ENCODE results near the gene MLIP.

MLIP gene

DNA sequence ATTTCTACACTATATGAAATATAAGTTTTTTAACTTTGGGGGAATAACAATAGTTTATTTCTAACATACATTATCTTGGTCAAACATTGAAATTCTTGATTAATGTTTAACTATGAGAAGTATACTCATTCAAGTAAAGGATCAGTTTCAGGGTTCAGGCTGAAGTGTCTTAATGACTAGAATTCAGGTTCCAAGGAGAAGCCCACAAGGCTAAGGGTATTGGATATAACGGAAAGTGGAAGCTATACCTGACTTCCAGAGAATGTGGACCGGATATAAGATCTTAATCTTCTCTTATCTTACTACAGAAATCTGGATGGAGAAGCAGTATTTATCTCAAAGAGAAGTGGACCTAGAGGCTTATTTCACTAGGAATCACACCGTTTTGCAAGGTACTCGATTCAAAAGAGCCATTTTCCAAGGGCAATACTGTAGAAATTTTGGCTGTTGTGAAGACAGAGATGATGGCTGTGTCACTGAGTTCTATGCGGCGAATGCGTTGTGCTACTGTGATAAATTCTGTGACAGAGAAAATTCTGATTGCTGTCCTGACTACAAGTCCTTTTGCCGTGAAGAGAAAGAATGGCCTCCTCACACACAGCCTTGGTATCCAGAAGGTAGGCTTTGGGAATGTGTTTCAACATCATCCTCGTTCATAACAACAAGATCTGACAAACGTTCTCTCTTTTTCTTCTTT, 197.2 kb downstream of the MLIP start, which contains the start of gene TINAG:
Gene TINAG, plus strand, starts transcription at position 153 of the 697 bp plus-strand sequence. Its CDS starts 110 bp downstream, at position 263.
- TF ChIP-seq, protein P1, sequence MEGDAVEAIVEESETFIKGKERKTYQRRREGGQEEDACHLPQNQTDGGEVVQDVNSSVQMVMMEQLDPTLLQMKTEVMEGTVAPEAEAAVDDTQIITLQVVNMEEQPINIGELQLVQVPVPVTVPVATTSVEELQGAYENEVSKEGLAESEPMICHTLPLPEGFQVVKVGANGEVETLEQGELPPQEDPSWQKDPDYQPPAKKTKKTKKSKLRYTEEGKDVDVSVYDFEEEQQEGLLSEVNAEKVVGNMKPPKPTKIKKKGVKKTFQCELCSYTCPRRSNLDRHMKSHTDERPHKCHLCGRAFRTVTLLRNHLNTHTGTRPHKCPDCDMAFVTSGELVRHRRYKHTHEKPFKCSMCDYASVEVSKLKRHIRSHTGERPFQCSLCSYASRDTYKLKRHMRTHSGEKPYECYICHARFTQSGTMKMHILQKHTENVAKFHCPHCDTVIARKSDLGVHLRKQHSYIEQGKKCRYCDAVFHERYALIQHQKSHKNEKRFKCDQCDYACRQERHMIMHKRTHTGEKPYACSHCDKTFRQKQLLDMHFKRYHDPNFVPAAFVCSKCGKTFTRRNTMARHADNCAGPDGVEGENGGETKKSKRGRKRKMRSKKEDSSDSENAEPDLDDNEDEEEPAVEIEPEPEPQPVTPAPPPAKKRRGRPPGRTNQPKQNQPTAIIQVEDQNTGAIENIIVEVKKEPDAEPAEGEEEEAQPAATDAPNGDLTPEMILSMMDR (IDR thresholded peaks at IDR 0.05; ENCODE audit: control insufficient read depth, extremely low read depth, insufficient read depth): no peak
- DNase-seq (ENCODE audit: low read depth): no peak
- H3K4me3 ChIP-seq (ENCODE audit: low read depth, low read length): no peak within 1 kb of the TSS

DNA sequence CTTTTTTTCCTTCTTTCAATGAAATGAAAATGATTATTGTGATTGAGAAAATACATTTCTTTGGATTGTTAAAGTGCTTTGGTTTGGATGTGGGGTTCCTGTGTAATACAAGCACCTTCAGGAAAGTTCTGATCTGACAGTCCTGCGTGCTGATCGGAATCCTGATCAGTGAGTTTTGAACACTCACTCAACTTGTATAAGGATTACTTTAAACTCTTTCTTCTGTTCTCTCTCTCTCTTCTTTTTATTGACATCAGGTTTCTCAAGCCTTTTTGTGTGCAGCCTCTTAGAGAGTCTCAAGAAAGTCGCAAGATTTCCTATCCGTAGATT, 197.7 kb downstream of the MLIP start:
- H3K4me3 ChIP-seq (ENCODE audit: low read depth, low read length): no peak overlapping the region
- TF ChIP-seq, protein P1 (IDR thresholded peaks at IDR 0.05; ENCODE audit: control insufficient read depth, extremely low read depth, insufficient read depth): no peak
- no peak for DNase-seq (ENCODE audit: low read depth)

DNA sequence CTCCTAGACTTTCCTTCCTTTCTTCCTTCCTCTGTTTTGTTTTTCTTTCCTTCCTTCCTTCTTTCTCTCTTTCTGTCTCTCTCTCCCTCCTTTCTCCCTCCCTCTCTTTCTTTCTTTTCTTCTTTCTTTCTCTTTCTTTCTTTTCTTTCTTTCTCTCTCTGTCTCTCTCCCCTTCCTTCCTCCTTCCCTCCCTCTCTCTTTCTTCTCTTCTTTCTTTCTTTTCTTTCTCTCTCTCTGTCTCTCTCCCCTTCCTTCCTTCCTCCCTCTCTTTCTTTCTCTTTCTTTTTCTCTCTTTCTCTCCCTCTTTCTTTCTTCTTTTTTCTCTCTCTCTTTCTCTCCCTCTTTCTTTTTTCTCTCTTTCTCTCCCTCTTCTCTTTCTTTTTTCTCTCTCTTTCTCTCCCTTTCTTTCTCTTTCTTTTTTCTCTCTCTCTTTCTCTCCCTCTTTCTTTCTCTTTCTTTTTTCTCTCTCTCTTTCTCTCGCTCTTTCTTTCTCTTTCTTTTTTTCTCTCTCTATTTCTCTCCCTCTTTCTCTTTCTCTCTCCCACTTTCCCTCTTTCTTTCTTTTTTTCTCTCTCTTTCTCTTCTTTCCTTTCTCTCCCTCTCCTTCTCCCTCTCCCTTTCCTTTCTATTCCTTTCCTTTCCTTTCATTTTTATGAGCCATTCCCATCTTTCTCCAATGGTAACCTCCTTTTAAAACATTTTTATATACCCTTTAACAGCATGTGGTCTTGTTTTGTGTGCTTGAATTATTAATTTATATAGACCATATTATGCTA, 199.3 kb downstream of the MLIP start:
- TF ChIP-seq, protein P1 (IDR thresholded peaks at IDR 0.05; ENCODE audit: control insufficient read depth, extremely low read depth, insufficient read depth): no peak
- no peak overlapping the region for H3K4me3 ChIP-seq (ENCODE audit: low read depth, low read length)
- DNase-seq (ENCODE audit: low read depth): no peak

DNA sequence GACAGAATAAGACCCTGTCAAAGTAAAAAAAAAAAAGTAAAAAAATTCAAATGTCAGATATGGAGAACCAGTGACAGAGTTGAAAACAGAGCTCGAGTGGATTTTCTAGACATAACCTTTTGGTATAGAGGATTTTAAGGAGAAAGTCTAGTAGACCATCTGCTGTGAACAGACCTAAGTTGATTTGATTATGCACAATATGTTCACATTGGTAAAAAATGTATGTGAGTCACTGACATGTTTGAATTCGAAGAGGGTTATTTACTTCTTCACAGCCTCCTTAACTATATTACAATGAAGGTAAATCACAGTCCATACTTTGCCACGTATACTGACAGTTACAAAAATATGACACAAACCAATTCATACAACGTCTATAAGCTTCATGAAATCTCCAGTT, 204.4 kb downstream of the MLIP start:
- no peak for DNase-seq (ENCODE audit: low read depth)
- no peak overlapping the region for H3K4me3 ChIP-seq (ENCODE audit: low read depth, low read length)
- TF ChIP-seq, protein P1 (IDR thresholded peaks at IDR 0.05; ENCODE audit: control insufficient read depth, extremely low read depth, insufficient read depth): no peak

Measured in LNCaP clone FGC (cell line).